NCI-H774 (cell line): ENCODE data around the gene PNLDC1.
"Not testable (repeated sequence)": the region's sequence is repeated elsewhere in the genome, so short reads cannot be mapped to it uniquely, and the experiment has no call there.

Source experiments
- DNase-seq: peaks from one replicate; lab custom pipeline; 2025; lab: John Stamatoyannopoulos, UW

The PNLDC1 gene

GRCh38 chr6:159849851-159850250 lies 49.8 kb downstream of the PNLDC1 start:
- not testable (repeated sequence) for DNase-seq

GRCh38 chr6:159852877-159853276 lies 52.8 kb downstream of the PNLDC1 start:
- no peak for DNase-seq

GRCh38 chr6:159853754-159854153 lies 53.7 kb downstream of the PNLDC1 start:
- DNase-seq = no peak

GRCh38 chr6:159854959-159855358 lies 54.9 kb downstream of the PNLDC1 start:
- DNase-seq = no peak

GRCh38 chr6:159858259-159858658 lies 58.2 kb downstream of the PNLDC1 start:
- no peak for DNase-seq

- DNase-seq = no peak
Observed at GRCh38 chr6:159860482-159860881, 60.4 kb downstream of the PNLDC1 start.

GRCh38 chr6:159862103-159862502 lies 62.0 kb downstream of the PNLDC1 start:
- DNase-seq = no peak

- peak; percentile 52 for DNase-seq
Observed at GRCh38 chr6:159863341-159863740, 63.3 kb downstream of the PNLDC1 start.

- no peak for DNase-seq
Observed at GRCh38 chr6:159865226-159865920, 65.3 kb downstream of the PNLDC1 start.

- no peak for DNase-seq
Observed at GRCh38 chr6:159866286-159867247, 66.5 kb downstream of the PNLDC1 start.
